PC-3 (cell line): ENCODE data around the gene MORF4L2. TPM values are rescaled to one million over a fixed set of nuclear protein-coding genes. Genes with fewer than 3 reads are reported as not detected.
"Not testable (repeated sequence)": the region's sequence is repeated elsewhere in the genome, so short reads cannot be mapped to it uniquely, and the experiment has no call there.

Source experiments
- ATAC-seq: fragments of 200-7000 bp; cut with Tn5 transposase; 2 replicates; pipeline ENCODE4 v1.9.1; 2020; ENCODE audit warnings: mild to moderate bottlenecking, moderate library complexity
- BruUV-seq: library from RNA; stranded (reverse); fragments of 400-500 nt; replicated peaks from 2 replicates; lab custom pipeline; 2021; lab: Mats Ljungman, UMichigan
- CTCF ChIA-PET: fragments of 300-600 bp; sonication (Branson Sonifier 250); formaldehyde crosslinking; loops from one replicate; lab custom pipeline; 2022; ENCODE audit warnings: antibody characterized with exemption; lab: Charles Lee
- POLR2A ChIA-PET: fragments of 300-600 bp; sonication (Branson Sonifier 250); formaldehyde crosslinking; loops from one replicate; lab custom pipeline; 2022; ENCODE audit warnings: antibody characterized with exemption; ENCODE audit not compliant: unreplicated experiment; lab: Charles Lee
- DNase-seq: peaks from one replicate; pipeline ENCODE4 v3.0.0-alpha.2; 2015
- H2AFZ ChIP-seq: fragments of 300-600 bp; sonication (generic); 2 replicates; pipeline ENCODE4 v1.6.0; 2016; ENCODE audit warnings: antibody characterized with exemption, low read length
- H3F3A ChIP-seq: fragments of 300-600 bp; sonication (generic); one replicate; pipeline ENCODE4 v1.6.0; 2017; ENCODE audit warnings: antibody characterized with exemption, low read length, control low read depth, mild to moderate bottlenecking; ENCODE audit not compliant: unreplicated experiment
- H3K27ac ChIP-seq: fragments of 300-600 bp; sonication (generic); 2 replicates; pipeline ENCODE4 v1.5.1; 2016; ENCODE audit warnings: mild to moderate bottlenecking, low read length
- H3K27me3 ChIP-seq: fragments of 300-600 bp; sonication (generic); 2 replicates; pipeline ENCODE4 v1.6.1; 2016; ENCODE audit warnings: low read length, mixed read lengths
- H3K36me3 ChIP-seq: fragments of 300-600 bp; sonication (generic); 2 replicates; pipeline ENCODE4 v1.6.1; 2016; ENCODE audit warnings: low read depth, mixed run types, low read length, mixed read lengths
- H3K4me1 ChIP-seq: fragments of 300-600 bp; sonication (generic); 2 replicates; pipeline ENCODE4 v1.5.1; 2016; ENCODE audit warnings: low read length; ENCODE audit not compliant: insufficient read depth
- H3K4me2 ChIP-seq: fragments of 300-600 bp; sonication (generic); 2 replicates; pipeline ENCODE4 v1.6.0; 2016; ENCODE audit warnings: low read length
- H3K4me3 ChIP-seq: fragments of 300-600 bp; sonication (generic); 2 replicates; pipeline ENCODE4 v1.5.1; 2016; ENCODE audit warnings: mild to moderate bottlenecking, low read length, mixed read lengths
- H3K79me2 ChIP-seq: fragments of 300-600 bp; sonication (generic); 2 replicates; pipeline ENCODE4 v1.6.1; 2017; ENCODE audit warnings: low read length, mixed read lengths
- H3K9ac ChIP-seq: fragments of 300-600 bp; sonication (generic); 2 replicates; pipeline ENCODE4 v1.6.0; 2016; ENCODE audit warnings: mild to moderate bottlenecking, low read length
- H3K9me2 ChIP-seq: fragments of 300-600 bp; sonication (generic); replicated peaks from 2 replicates; pipeline ENCODE4 v1.6.1; 2016; ENCODE audit warnings: mixed run types, low read length, mixed read lengths
- H3K9me3 ChIP-seq: fragments of 300-600 bp; sonication (generic); 2 replicates; pipeline ENCODE4 v1.6.1; 2016; ENCODE audit warnings: low read length, mixed read lengths
- H4K20me1 ChIP-seq: fragments of 300-600 bp; sonication (generic); 2 replicates; pipeline ENCODE4 v1.6.1; 2016; ENCODE audit warnings: low read length, mixed read lengths
- EZH2 ChIP-seq: fragments of 300-600 bp; sonication (generic); IDR thresholded peaks from one replicate; pipeline ENCODE4 v1.6.1; 2017; ENCODE audit warnings: antibody characterized with exemption, mild to moderate bottlenecking, low read length; ENCODE audit not compliant: unreplicated experiment
- EZH2phosphoT487 ChIP-seq: fragments of 300-600 bp; sonication (generic); IDR thresholded peaks from 2 replicates; pipeline ENCODE4 v1.6.1; 2018; ENCODE audit warnings: mild to moderate bottlenecking, antibody characterized with exemption, low read length, borderline replicate concordance
- intact Hi-C: fragments of 100-400 bp; cut with micrococcal nuclease; formaldehyde crosslinking; loops from 2 replicates; pipeline ENCODE4 v1.9.0; 2023
- total RNA-seq: library from RNA; depleted of rRNA; stranded (reverse); fragments of >200 nt; gene quantifications from 2 replicates; pipeline ENCODE4 v1.2.3, GENCODE V29; 2014
- TF ChIP-seq, protein P1 (sequence below): fragments of 300-600 bp; sonication (generic); conservative IDR thresholded peaks from 2 replicates; pipeline ENCODE4 v1.5.1; 2017; ENCODE audit warnings: antibody characterized with exemption, low read depth, mild to moderate bottlenecking, low read length

The MORF4L2 gene
- total RNA-seq, 1 experiment from 2014 or later: 349 TPM

DNA sequence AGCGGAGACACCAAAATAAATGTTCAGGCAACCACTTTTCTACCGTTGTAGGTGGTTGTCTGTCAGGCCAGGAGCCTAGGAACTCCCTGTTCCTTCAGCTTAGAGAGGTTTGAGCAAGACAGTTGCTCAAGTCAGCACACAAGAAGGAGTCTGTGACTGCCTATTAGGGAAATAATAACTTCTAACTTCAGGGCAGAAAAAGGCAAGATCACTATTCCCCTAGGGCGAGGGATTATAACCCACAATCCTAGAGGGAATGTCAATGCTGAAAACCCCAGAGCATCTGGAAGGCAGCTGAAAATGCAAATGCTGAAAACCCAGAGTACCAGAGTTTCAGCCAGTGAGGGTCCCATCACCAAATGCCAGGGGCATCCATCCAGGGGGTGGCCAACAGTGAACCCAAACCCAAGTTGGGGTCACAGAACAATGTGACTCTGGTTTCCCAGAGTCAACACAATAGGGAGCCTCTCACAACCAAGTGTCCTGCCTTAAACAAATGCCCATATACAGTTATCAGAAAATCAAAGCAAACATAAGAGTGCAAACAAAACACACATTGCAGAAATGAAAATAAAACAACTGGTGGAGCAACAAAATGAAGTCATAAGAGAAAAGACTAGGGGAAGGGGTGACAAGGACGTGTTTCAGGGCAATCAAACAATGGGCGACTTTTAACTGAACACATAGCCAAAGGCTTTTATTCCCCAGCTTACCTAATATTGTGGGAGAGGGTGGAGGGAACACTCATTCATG is 27.6 kb downstream of the MORF4L2 start:
- CTCF ChIA-PET: no interaction called here
- POLR2A ChIA-PET: no interaction called here

DNA sequence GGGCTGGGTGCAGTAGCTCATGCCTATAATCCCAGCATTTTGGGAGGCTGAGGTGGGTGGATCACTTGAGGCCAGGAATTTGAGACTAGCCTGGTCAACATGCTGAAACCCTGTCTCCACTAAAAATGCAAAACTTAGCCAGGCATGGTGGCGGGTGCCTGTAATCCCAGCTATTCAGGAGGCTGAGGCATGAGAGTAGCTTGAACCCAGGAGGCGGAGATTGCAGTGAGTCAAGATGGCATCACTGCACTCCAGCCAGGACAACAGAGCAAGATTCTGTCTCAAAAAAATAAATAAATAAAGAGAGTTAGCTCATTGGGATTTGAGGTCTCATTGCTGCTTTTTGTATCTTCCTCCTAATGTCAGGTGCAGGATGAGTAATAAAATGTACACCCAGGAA is 29.4 kb downstream of the MORF4L2 start:
- POLR2A ChIA-PET, BruUV-seq, H3K27me3 ChIP-seq, H3K79me2 ChIP-seq, H4K20me1 ChIP-seq, H3K9me2 ChIP-seq, H3F3A ChIP-seq, H3K36me3 ChIP-seq, H2AFZ ChIP-seq, H3K9me3 ChIP-seq: not testable (repeated sequence)
- ATAC-seq (peak; percentile 22), DNase-seq (peak; percentile 54)
- intact Hi-C loops: loop anchor here (2.0 kb wide), 1 partner anchor 18 kb away; no protein-coding TSS in a partner anchor
- CTCF ChIA-PET: interaction anchor here (1.0 kb wide), 1 partner anchor 27 kb away, joined by 5 read pairs; no protein-coding TSS in a partner anchor
- peak overlapping the region; percentile 70 for H3K4me2 ChIP-seq
- H3K27ac ChIP-seq: peak overlapping the region; percentile 99
- peak overlapping the region; percentile 40; the same call in 1 of the 2 replicates for H3K4me3 ChIP-seq
- H3K9ac ChIP-seq: peak overlapping the region; percentile 81
- H3K4me1 ChIP-seq: peaks cover 46% of the 10 kb centered on the region

More for the DNA sequence above, 27.6 kb downstream of the MORF4L2 start:
- Histone ChIP-seq H3K9me2 (no peaks in the 10 kb centered on the region), H4K20me1 (no peaks in the 10 kb centered on the region), H3K9ac (peak overlapping the region; percentile 81), H3K4me3 (no peak overlapping the region), H3K36me3 (no peaks in the 10 kb centered on the region), H3K4me1 (peaks cover 46% of the 10 kb centered on the region), H3K79me2 (no peaks in the 10 kb centered on the region), H2AFZ (no peak overlapping the region), H3K9me3 (no peaks in the 10 kb centered on the region), H3K27ac (peak overlapping the region; percentile 99), H3F3A (peaks cover 4% of the 10 kb centered on the region), H3K4me2 (peak overlapping the region; percentile 66), H3K27me3 (no peaks in the 10 kb centered on the region)
- DNase-seq: peak; percentile 73
- no peak for TF ChIP-seq EZH2phosphoT487
- TF ChIP-seq, protein P1, sequence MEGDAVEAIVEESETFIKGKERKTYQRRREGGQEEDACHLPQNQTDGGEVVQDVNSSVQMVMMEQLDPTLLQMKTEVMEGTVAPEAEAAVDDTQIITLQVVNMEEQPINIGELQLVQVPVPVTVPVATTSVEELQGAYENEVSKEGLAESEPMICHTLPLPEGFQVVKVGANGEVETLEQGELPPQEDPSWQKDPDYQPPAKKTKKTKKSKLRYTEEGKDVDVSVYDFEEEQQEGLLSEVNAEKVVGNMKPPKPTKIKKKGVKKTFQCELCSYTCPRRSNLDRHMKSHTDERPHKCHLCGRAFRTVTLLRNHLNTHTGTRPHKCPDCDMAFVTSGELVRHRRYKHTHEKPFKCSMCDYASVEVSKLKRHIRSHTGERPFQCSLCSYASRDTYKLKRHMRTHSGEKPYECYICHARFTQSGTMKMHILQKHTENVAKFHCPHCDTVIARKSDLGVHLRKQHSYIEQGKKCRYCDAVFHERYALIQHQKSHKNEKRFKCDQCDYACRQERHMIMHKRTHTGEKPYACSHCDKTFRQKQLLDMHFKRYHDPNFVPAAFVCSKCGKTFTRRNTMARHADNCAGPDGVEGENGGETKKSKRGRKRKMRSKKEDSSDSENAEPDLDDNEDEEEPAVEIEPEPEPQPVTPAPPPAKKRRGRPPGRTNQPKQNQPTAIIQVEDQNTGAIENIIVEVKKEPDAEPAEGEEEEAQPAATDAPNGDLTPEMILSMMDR: no peak
- TF ChIP-seq EZH2: no peak
- peak; percentile 36 for ATAC-seq
- BruUV-seq: no TSS peak
- intact Hi-C loops: no loop called here

DNA sequence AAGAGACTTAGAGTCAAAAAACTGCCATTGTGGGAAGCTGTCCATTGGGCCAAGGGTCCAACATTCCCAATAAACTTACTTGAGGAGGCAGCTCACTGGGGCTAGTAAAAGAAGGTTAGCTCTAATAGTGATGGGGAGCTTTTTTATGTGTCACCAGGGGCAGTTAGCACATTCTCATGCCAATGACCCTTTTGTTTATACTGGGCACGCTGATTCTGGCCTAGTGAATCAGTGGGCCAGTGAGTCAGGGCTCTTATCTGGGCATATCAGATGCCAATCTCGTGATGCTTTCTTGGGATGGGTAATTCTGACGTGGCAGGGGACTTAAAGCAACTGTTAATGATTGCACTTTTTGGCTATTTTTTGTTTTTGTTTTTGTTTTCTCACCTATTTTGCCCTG is 29.9 kb downstream of the MORF4L2 start:
- peak; percentile 88 for ATAC-seq

DNA sequence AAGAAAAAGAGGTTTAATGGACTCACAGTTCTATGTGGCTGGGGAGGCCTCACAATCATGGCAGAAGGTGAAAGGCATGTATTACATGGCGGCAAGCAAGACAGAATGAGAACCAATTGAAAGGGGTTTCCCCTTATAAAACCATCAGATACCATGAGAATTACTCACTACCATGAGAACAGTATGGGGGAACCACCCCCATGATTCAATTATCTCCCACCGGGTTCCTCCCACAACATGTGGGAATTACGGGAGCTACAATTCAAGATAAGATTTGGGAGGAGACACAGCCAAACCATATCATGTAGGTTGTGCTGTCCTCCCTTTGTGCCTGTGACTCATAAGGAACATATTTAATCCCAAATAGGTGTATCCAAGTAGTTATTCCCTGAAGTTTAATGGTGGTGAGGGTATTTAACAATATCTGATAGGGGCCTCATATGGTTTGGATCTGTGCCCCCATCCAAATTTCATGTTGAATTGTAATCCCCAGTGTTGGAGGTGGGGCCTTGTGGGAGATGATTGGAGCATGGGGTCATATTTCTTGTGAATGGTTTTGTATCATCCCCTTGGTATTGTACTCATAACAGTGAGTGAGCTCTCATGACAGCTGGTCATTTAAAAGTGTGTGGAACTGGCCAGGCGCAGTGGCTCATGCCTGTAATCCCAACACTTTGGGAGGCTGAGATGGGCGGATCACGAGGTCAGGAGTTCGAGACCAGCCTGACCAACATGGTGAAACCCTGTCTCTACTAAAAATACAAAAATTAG is 31.1 kb downstream of the MORF4L2 start:
- H3K9me3 ChIP-seq, H3K4me3 ChIP-seq, BruUV-seq, intact Hi-C loops, H3K27me3 ChIP-seq, CTCF ChIA-PET, H4K20me1 ChIP-seq, H3K9me2 ChIP-seq, H3F3A ChIP-seq, H3K79me2 ChIP-seq, POLR2A ChIA-PET, H3K36me3 ChIP-seq, H2AFZ ChIP-seq, ATAC-seq: not testable (repeated sequence)
- Histone ChIP-seq H3K4me2 (peak overlapping the region; percentile 70; the same call in 1 of the 2 replicates), H3K9ac (peak overlapping the region; percentile 70), H3K4me1 (peaks cover 60% of the 10 kb centered on the region), H3K27ac (peak overlapping the region; percentile 99)
- DNase-seq: peak; percentile 40

More for the DNA sequence above, 29.9 kb downstream of the MORF4L2 start:
- H3K27me3 ChIP-seq: no peaks in the 10 kb centered on the region
- H2AFZ ChIP-seq: no peak overlapping the region
- peak overlapping the region; percentile 99 for H3K27ac ChIP-seq
- TF ChIP-seq EZH2phosphoT487 (no peak), EZH2 (no peak)
- TF ChIP-seq, protein P1: no peak
- no peaks in the 10 kb centered on the region for H3K9me2 ChIP-seq
- H4K20me1 ChIP-seq: no peaks in the 10 kb centered on the region
- H3K9me3 ChIP-seq: no peaks in the 10 kb centered on the region
- peak overlapping the region; percentile 70 for H3K4me2 ChIP-seq
- H3K4me3 ChIP-seq: peak overlapping the region; percentile 40; the same call in 1 of the 2 replicates
- H3K9ac ChIP-seq: peak overlapping the region; percentile 81
- DNase-seq: peak; percentile 95
- POLR2A ChIA-PET: no interaction called here
- H3K79me2 ChIP-seq: no peaks in the 10 kb centered on the region
- H3K4me1 ChIP-seq: peaks cover 48% of the 10 kb centered on the region
- peaks cover 4% of the 10 kb centered on the region for H3F3A ChIP-seq
- intact Hi-C loops: loop anchor here (2.0 kb wide), 1 partner anchor 18 kb away; no protein-coding TSS in a partner anchor
- no peaks in the 10 kb centered on the region for H3K36me3 ChIP-seq
- CTCF ChIA-PET: interaction anchor here (1.0 kb wide), 1 partner anchor 27 kb away, joined by 5 read pairs; no protein-coding TSS in a partner anchor
- no TSS peak for BruUV-seq
